Karpas-422 (cell line): ENCODE measurements around the gene SLC25A10. TPM values are rescaled to one million over a fixed set of nuclear protein-coding genes. Genes with fewer than 3 reads are reported as not detected.

Experiments used
- DNase-seq: peaks from one replicate; pipeline ENCODE4 v3.0.0-alpha.2; 2015
- H2AFZ ChIP-seq: fragments of 200-600 bp; sonication (generic); 2 replicates; pipeline ENCODE4 v1.6.1; 2014; ENCODE audit warnings: antibody characterized with exemption, low read length, mixed read lengths
- H3K27ac ChIP-seq: fragments of 200-600 bp; sonication (generic); 2 replicates; pipeline ENCODE4 v1.5.1; 2014; ENCODE audit warnings: mild to moderate bottlenecking, low read length, moderate library complexity
- H3K27me3 ChIP-seq: fragments of 200-600 bp; sonication (generic); 2 replicates; pipeline ENCODE4 v1.6.1; 2014; ENCODE audit warnings: low read length, mixed read lengths
- H3K36me3 ChIP-seq: fragments of 200-600 bp; sonication (generic); 2 replicates; pipeline ENCODE4 v1.6.1; 2014; ENCODE audit warnings: low read length, mixed read lengths; ENCODE audit not compliant: insufficient read depth
- H3K4me1 ChIP-seq: fragments of 200-600 bp; sonication (generic); 2 replicates; pipeline ENCODE4 v1.6.1; 2014; ENCODE audit warnings: mild to moderate bottlenecking, low read length, mixed read lengths
- H3K4me2 ChIP-seq: fragments of 200-600 bp; sonication (generic); 2 replicates; pipeline ENCODE4 v1.6.1; 2014; ENCODE audit warnings: low read length, low read depth, mild to moderate bottlenecking; ENCODE audit not compliant: poor library complexity, severe bottlenecking
- H3K4me3 ChIP-seq: fragments of 200-600 bp; sonication (generic); 2 replicates; pipeline ENCODE4 v1.5.1; 2014; ENCODE audit warnings: mild to moderate bottlenecking, antibody characterized with exemption, low read length, mixed read lengths
- H3K79me2 ChIP-seq: fragments of 200-600 bp; sonication (generic); 2 replicates; pipeline ENCODE4 v1.6.1; 2014; ENCODE audit warnings: mild to moderate bottlenecking, low read length, mixed read lengths
- H3K9ac ChIP-seq: fragments of 200-600 bp; sonication (generic); 2 replicates; pipeline ENCODE4 v1.6.0; 2014; ENCODE audit warnings: low read length
- H3K9me2 ChIP-seq: fragments of 200-600 bp; sonication (generic), shearing (Covaris generic); replicated peaks from 2 replicates; pipeline ENCODE4 v1.6.0; 2014; ENCODE audit warnings: mild to moderate bottlenecking, low read length, moderate library complexity; ENCODE audit not compliant: insufficient read depth
- H3K9me3 ChIP-seq: fragments of 300-700, 200-600 bp; sonication (generic); 2 replicates; pipeline ENCODE4 v1.6.1; 2014; ENCODE audit warnings: low read length, mixed read lengths
- H4K20me1 ChIP-seq: fragments of 200-600 bp; sonication (generic); 2 replicates; pipeline ENCODE4 v1.6.1; 2014; ENCODE audit warnings: mild to moderate bottlenecking, antibody characterized with exemption, low read length, low read depth; ENCODE audit not compliant: insufficient read depth
- total RNA-seq: library from RNA; depleted of rRNA; stranded (reverse); fragments of >200 nt; shearing (Covaris generic); gene quantifications from 2 replicates; pipeline ENCODE4 v1.2.3, GENCODE V29; 2014; ENCODE audit warnings: low replicate concordance

Gene SLC25A10
- total RNA-seq, 1 experiment from 2014 or later, result 8.6 TPM

DNA sequence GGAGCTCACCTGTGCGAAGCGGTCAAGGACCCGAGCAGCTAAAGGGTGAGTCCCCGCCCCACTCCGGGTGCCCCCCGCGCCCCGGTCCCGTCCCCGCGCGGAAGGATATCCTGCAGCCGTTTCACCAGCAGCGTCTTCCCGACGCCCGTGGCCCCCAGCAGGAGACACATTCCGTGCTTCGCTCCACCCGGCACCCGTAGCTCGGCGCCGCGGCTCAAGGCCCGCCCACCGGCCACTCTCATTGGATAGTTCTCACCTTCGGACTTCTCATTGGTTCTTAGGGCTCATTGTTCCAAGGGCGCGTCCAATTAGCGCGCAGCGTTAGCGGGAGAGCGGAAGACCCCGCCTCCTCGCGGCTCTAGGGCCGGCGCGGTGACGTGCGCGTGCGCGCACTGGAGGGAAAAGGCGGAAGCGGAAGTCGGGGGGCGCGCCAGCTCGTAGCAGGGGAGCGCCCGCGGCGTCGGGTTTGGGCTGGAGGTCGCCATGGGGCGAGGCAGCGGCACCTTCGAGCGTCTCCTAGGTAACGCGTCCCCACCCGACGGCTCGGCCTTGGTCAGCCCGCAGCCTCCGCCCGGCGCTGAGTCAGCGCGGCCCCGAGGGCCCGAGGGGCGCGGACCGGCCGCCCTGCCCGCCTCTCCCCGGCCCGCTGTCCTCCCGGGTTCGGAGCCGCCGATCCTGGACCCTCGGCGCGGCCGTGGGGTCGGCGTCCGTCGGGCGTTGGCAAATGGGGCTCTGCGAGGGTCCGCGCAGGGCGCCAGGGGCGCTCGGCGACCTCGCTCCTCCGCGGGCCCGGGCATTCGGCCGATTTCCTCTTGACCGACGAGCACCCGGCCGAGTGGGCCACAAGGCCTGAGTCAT is 28.3 kb upstream of the SLC25A10 start, which contains the start of the genes ARL16 and HGS:
Gene ARL16, minus strand, starts transcription at position 214 of the 858 bp plus-strand sequence. Its CDS starts 44 bp downstream, at position 170.
Gene HGS, plus strand, starts transcription at position 428 of the 858 bp plus-strand sequence. Its CDS starts 56 bp downstream, at position 484.
- H3K27me3 ChIP-seq, result no peaks in the 10 kb centered on the region
- peak; percentile 100 for DNase-seq
- no peaks in the 10 kb centered on the region for H3K9me3 ChIP-seq
- H4K20me1 ChIP-seq, result peaks cover 28% of the 10 kb centered on the region
- H3K4me3 ChIP-seq, result peak within 1 kb of the TSS; percentile 74
- H3K4me2 ChIP-seq, result peak within 1 kb of the TSS; percentile 92
- H3K9ac ChIP-seq, result peak within 1 kb of the TSS; percentile 96
- H2AFZ ChIP-seq, result peak within 1 kb of the TSS; percentile 55; the same call in 1 of the 2 replicates
- H3K4me1 ChIP-seq, result peaks cover 23% of the 10 kb centered on the region
- peak within 1 kb of the TSS; percentile 45; the same call in 1 of the 2 replicates for H3K27ac ChIP-seq
- no peaks in the 10 kb centered on the region for H3K9me2 ChIP-seq
- H3K36me3 ChIP-seq, result peaks cover 15% of the 10 kb centered on the region; the same call in 1 of the 2 replicates
- peaks cover 57% of the 10 kb centered on the region for H3K79me2 ChIP-seq

- Histone ChIP-seq H3K4me2 (peak overlapping the region; percentile 92), H3K4me3 (peak overlapping the region; percentile 74), H3K4me1 (peaks cover 23% of the 10 kb centered on the region), H3K27ac (peak overlapping the region; percentile 21; the same call in 1 of the 2 replicates), H3K9ac (peak overlapping the region; percentile 79), H3K9me3 (no peaks in the 10 kb centered on the region), H3K27me3 (no peaks in the 10 kb centered on the region), H3K9me2 (no peaks in the 10 kb centered on the region), H3K36me3 (peaks cover 15% of the 10 kb centered on the region; the same call in 1 of the 2 replicates), H4K20me1 (peaks cover 28% of the 10 kb centered on the region), H3K79me2 (peaks cover 57% of the 10 kb centered on the region), H2AFZ (no peak overlapping the region)
- DNase-seq, result no peak
Observed at GRCh38 chr17:81684442-81684911, 27.6 kb upstream of the SLC25A10 start.

- peaks cover 15% of the 10 kb centered on the region; the same call in 1 of the 2 replicates for H3K36me3 ChIP-seq
- H3K9ac ChIP-seq, result peak overlapping the region; percentile 79
- H3K9me3 ChIP-seq, result no peaks in the 10 kb centered on the region
- H3K4me2 ChIP-seq, result peak overlapping the region; percentile 92
- peaks cover 23% of the 10 kb centered on the region for H3K4me1 ChIP-seq
- H3K4me3 ChIP-seq, result peak overlapping the region; percentile 74
- H3K79me2 ChIP-seq, result peaks cover 57% of the 10 kb centered on the region
- no peak overlapping the region for H3K27ac ChIP-seq
- H3K9me2 ChIP-seq, result no peaks in the 10 kb centered on the region
- no peak overlapping the region for H2AFZ ChIP-seq
- DNase-seq, result no peak
- H3K27me3 ChIP-seq, result no peaks in the 10 kb centered on the region
- H4K20me1 ChIP-seq, result peaks cover 28% of the 10 kb centered on the region
Observed at GRCh38 chr17:81685108-81685507, 27.0 kb upstream of the SLC25A10 start.

DNA sequence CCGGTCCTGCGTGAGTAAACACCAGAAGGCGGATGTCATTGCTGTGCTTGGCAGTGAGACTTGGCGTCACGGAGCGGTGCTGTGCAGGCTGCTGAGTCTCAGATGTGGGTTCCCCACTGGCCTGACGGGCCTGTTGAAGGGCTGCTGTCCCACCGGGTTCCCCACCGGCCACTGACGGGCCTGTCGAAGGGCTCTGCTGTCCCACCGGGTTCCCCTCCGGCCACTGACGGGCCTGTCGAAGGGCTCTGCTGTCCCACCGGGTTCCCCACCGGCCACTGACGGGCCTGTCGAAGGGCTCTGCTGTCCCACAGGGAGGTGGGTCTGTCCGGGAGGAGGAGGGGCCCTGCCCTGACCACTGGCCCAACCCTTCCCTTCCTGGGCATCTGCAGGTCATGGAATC is 25.5 kb upstream of the SLC25A10 start:
- Histone ChIP-seq H3K4me2 (no peak overlapping the region), H3K4me1 (peaks cover 23% of the 10 kb centered on the region), H3K27me3 (no peaks in the 10 kb centered on the region), H3K9me2 (no peaks in the 10 kb centered on the region), H3K4me3 (no peak overlapping the region), H3K27ac (no peak overlapping the region), H3K79me2 (peaks cover 55% of the 10 kb centered on the region), H3K36me3 (peaks cover 15% of the 10 kb centered on the region; the same call in 1 of the 2 replicates), H2AFZ (no peak overlapping the region), H3K9me3 (no peaks in the 10 kb centered on the region), H3K9ac (no peak overlapping the region), H4K20me1 (peaks cover 28% of the 10 kb centered on the region)
- no peak for DNase-seq

GRCh38 chr17:81687770-81688541 is 24.1 kb upstream of the SLC25A10 start:
- Histone ChIP-seq H3K79me2 (peaks cover 42% of the 10 kb centered on the region), H3K27ac (no peak overlapping the region), H3K4me2 (no peak overlapping the region), H3K9me2 (no peaks in the 10 kb centered on the region), H2AFZ (no peak overlapping the region), H3K4me1 (peaks cover 17% of the 10 kb centered on the region), H3K27me3 (no peaks in the 10 kb centered on the region), H3K9me3 (no peaks in the 10 kb centered on the region), H4K20me1 (peaks cover 23% of the 10 kb centered on the region), H3K36me3 (peaks cover 15% of the 10 kb centered on the region; the same call in 1 of the 2 replicates), H3K9ac (no peak overlapping the region), H3K4me3 (no peak overlapping the region)
- DNase-seq, result no peak

GRCh38 chr17:81688616-81689015 is 23.5 kb upstream of the SLC25A10 start:
- no peaks in the 10 kb centered on the region for H3K9me3 ChIP-seq
- no peak overlapping the region for H2AFZ ChIP-seq
- no peak overlapping the region for H3K4me3 ChIP-seq
- peaks cover 17% of the 10 kb centered on the region; the same call in 1 of the 2 replicates for H3K36me3 ChIP-seq
- no peak overlapping the region for H3K9ac ChIP-seq
- peaks cover 36% of the 10 kb centered on the region for H3K79me2 ChIP-seq
- no peaks in the 10 kb centered on the region for H3K9me2 ChIP-seq
- H4K20me1 ChIP-seq, result peaks cover 20% of the 10 kb centered on the region
- H3K4me2 ChIP-seq, result no peak overlapping the region
- DNase-seq, result no peak
- H3K27me3 ChIP-seq, result no peaks in the 10 kb centered on the region
- peaks cover 17% of the 10 kb centered on the region for H3K4me1 ChIP-seq
- H3K27ac ChIP-seq, result no peak overlapping the region

- no peak for DNase-seq
- Histone ChIP-seq H3K27me3 (no peaks in the 10 kb centered on the region), H3K79me2 (peaks cover 24% of the 10 kb centered on the region), H3K9ac (no peak overlapping the region), H3K27ac (no peak overlapping the region), H4K20me1 (peaks cover 21% of the 10 kb centered on the region), H3K9me2 (no peaks in the 10 kb centered on the region), H3K4me2 (no peak overlapping the region), H3K4me3 (no peak overlapping the region), H3K9me3 (no peaks in the 10 kb centered on the region), H3K4me1 (peaks cover 10% of the 10 kb centered on the region), H3K36me3 (peaks cover 17% of the 10 kb centered on the region; the same call in 1 of the 2 replicates), H2AFZ (no peak overlapping the region)
Observed at GRCh38 chr17:81690066-81690465, 22.0 kb upstream of the SLC25A10 start.
